HepG2 (cell line): ENCODE measurements around the gene IQGAP2. TPM values are rescaled to one million over a fixed set of nuclear protein-coding genes. Genes with fewer than 3 reads are reported as not detected.

ENCODE experiments used
- ARID5B ChIP-seq: IDR thresholded peaks from 2 replicates; pipeline ENCODE4 v1.4.0; 2020; ENCODE audit warnings: mild to moderate bottlenecking, missing genetic modification reagents
- BCLAF1 ChIP-seq: fragments of 450-650 bp; IDR thresholded peaks from 2 replicates; pipeline ENCODE4 v1.6.1; 2017; ENCODE audit warnings: mild to moderate bottlenecking
- HDAC2 ChIP-seq: sonication (generic); formaldehyde crosslinking; IDR thresholded peaks from 2 replicates; pipeline ENCODE4 v1.4.0; 2020; ENCODE audit warnings: missing genetic modification reagents
- HNF1B ChIP-seq: sonication (generic); formaldehyde crosslinking; IDR thresholded peaks from 2 replicates; pipeline ENCODE4 v1.5.1; 2020; ENCODE audit warnings: mild to moderate bottlenecking, moderate library complexity, missing genetic modification reagents
- KLF12 ChIP-seq: sonication (generic); formaldehyde crosslinking; IDR thresholded peaks from 2 replicates; pipeline ENCODE4 v1.4.0; 2020; ENCODE audit warnings: missing genetic modification reagents, borderline replicate concordance
- PCBP2 ChIP-seq: fragments of 200-400 bp; formaldehyde crosslinking; optimal IDR thresholded peaks from 2 replicates; pipeline ENCODE3; 2018; ENCODE audit warnings: low read length, low read depth; ENCODE audit not compliant: poor library complexity, severe bottlenecking
- PTBP1 ChIP-seq: fragments of 200-400 bp; formaldehyde crosslinking; IDR thresholded peaks from 2 replicates; pipeline ENCODE4 v1.6.1; 2018; ENCODE audit warnings: low read length, low read depth; ENCODE audit not compliant: poor library complexity, severe bottlenecking
- SKI ChIP-seq: fragments of 450-650 bp; IDR thresholded peaks from one replicate; pipeline ENCODE4 v1.6.1; 2018; ENCODE audit warnings: mild to moderate bottlenecking; ENCODE audit not compliant: partially characterized antibody
- TBX2 ChIP-seq: sonication (generic); formaldehyde crosslinking; IDR thresholded peaks from 2 replicates; pipeline ENCODE4 v1.5.0; 2020; ENCODE audit warnings: missing genetic modification reagents, mild to moderate bottlenecking, borderline replicate concordance
- TBX3 ChIP-seq: fragments of 450-650 bp; IDR thresholded peaks from 2 replicates; pipeline ENCODE4 v1.6.1; 2017; ENCODE audit warnings: antibody characterized with exemption, mild to moderate bottlenecking, inconsistent platforms, borderline replicate concordance
- TEF ChIP-seq: sonication (generic); formaldehyde crosslinking; IDR thresholded peaks from 2 replicates; pipeline ENCODE4 v1.5.0; 2020; ENCODE audit warnings: missing genetic modification reagents
- TOE1 ChIP-seq: sonication (generic); formaldehyde crosslinking; IDR thresholded peaks from 2 replicates; pipeline ENCODE4 v1.4.0; 2020; ENCODE audit warnings: mild to moderate bottlenecking, missing genetic modification reagents
- ZBTB26 ChIP-seq: IDR thresholded peaks from 2 replicates; pipeline ENCODE4 v1.6.1; 2016; ENCODE audit warnings: missing compliant biosample characterization, missing genetic modification reagents, borderline replicate concordance
- ZNF124 ChIP-seq: sonication (generic); formaldehyde crosslinking; IDR thresholded peaks from 2 replicates; pipeline ENCODE4 v1.4.0; 2020; ENCODE audit warnings: missing genetic modification reagents
- ZNF280D ChIP-seq: sonication (generic); formaldehyde crosslinking; IDR thresholded peaks from 2 replicates; pipeline ENCODE4 v1.5.1; 2020; ENCODE audit warnings: mild to moderate bottlenecking, missing genetic modification reagents
- ZNF644 ChIP-seq: IDR thresholded peaks from 2 replicates; pipeline ENCODE4 v1.6.1; 2016; ENCODE audit warnings: low read depth
- polyA plus RNA-seq, 8 experiments: library from polyadenylated mRNA; depleted of rRNA in 3 of 8; stranded (reverse) in 7 of 8; unstranded in 1 of 8; fragments of >200 nt; fragmentation: Illumina TruSeq in 4 of 8; extraction: Trizol in 4 of 8; gene quantifications; 2 replicates each; pipeline versions ENCODE4 v1.2.1 to v1.2.3, GENCODE V29; 2011 to 2016; ENCODE audit warnings: low read depth in 4 of 8, missing spikeins in 1 of 8, mixed read lengths in 1 of 8; ENCODE audit not compliant: insufficient read depth in 1 of 8
- total RNA-seq, 5 experiments: library from RNA; depleted of rRNA; stranded (reverse); fragments of >200 nt; fragmentation: Illumina TruSeq; extraction: Trizol; gene quantifications; 2 replicates each; pipeline ENCODE4 v1.2.3, GENCODE V29; 2016; ENCODE audit warnings: low read depth in 1 of 5

The IQGAP2 gene
- total and polyA plus RNA-seq, 2 of the 13 experiments (the other 11 are each of a cell fraction or from before 2014, with no cell fraction given): 35.2 to 83.3 TPM

GRCh38 chr5:76537073-76537543 is 134.0 kb downstream of the IQGAP2 start (continued):
- TF ChIP-seq HDAC2 (CRISPR knock-in tag) (peak; percentile 17; the same call in 1 of the 2 replicates), TOE1 (no peak), KLF12 (no peak), ARID5B (peak; percentile 81), ZNF124 (no peak), TBX2 (CRISPR knock-in tag) (peak; percentile 56; the same call in 1 of the 2 replicates), HNF1B (CRISPR knock-in tag) (no peak), PTBP1 (no peak), ZNF644 (CRISPR knock-in tag) (peak; percentile 78), SKI (peak; percentile 27), TBX3 (peak; percentile 11; the same call in 1 of the 2 replicates), ZBTB26 (CRISPR knock-in tag) (no peak), TEF (CRISPR knock-in tag) (no peak), PCBP2 (no peak), ZNF280D (CRISPR knock-in tag) (0 out of 2 replicates have a peak, but pooled peaks have one; percentile 29), BCLAF1 (no peak)
